Measurements from ENCODE around the gene TTC33. TPM values are rescaled to one million over a fixed set of nuclear protein-coding genes. Genes with fewer than 3 reads are reported as not detected.

Gene TTC33
- total RNA-seq, 1 donor from 2014 or later = 20.1 TPM

GRCh38 chr5:40685976-40686486 lies 69.7 kb downstream of the TTC33 start:
- Mint-ChIP-seq H3K4me1 (peaks cover 67% of the 10 kb centered on the region), H3K9me3 (no peaks in the 10 kb centered on the region), H3K27ac (peak overlapping the region; percentile 50), H3K27me3 (ENCODE audit: low read depth) (peaks cover 6% of the 10 kb centered on the region), H3K4me3 (peak overlapping the region; percentile 37), H3K36me3 (peaks cover 15% of the 10 kb centered on the region)
- no peak for DNase-seq (ENCODE audit: low spot score in 2 of 2, unreplicated experiment in 2 of 2)
- no peak for TF ChIP-seq CTCF (IDR thresholded peaks at IDR 0.05; ENCODE audit: unreplicated experiment)

GRCh38 chr5:40685193-40685592 lies 70.6 kb downstream of the TTC33 start:
- no peak for DNase-seq (ENCODE audit: low spot score in 2 of 2, unreplicated experiment in 2 of 2)
- H3K27ac Mint-ChIP-seq = no peak overlapping the region
- peaks cover 74% of the 10 kb centered on the region for H3K4me1 Mint-ChIP-seq
- H3K36me3 Mint-ChIP-seq = peaks cover 10% of the 10 kb centered on the region
- H3K4me3 Mint-ChIP-seq = peak overlapping the region; percentile 37
- no peaks in the 10 kb centered on the region for H3K9me3 Mint-ChIP-seq
- TF ChIP-seq CTCF (IDR thresholded peaks at IDR 0.05; ENCODE audit: unreplicated experiment) = no peak
- peaks cover 14% of the 10 kb centered on the region for H3K27me3 Mint-ChIP-seq (ENCODE audit: low read depth)

GRCh38 chr5:40683305-40683704 lies 72.5 kb downstream of the TTC33 start:
- Mint-ChIP-seq H3K9me3 (no peaks in the 10 kb centered on the region), H3K4me1 (peaks cover 73% of the 10 kb centered on the region), H3K27ac (peak overlapping the region; percentile 55), H3K4me3 (peak overlapping the region; percentile 75), H3K27me3 (ENCODE audit: low read depth) (peaks cover 15% of the 10 kb centered on the region), H3K36me3 (peaks cover 10% of the 10 kb centered on the region)
- DNase-seq (ENCODE audit: low spot score in 2 of 2, unreplicated experiment in 2 of 2) = no peak
- no peak for TF ChIP-seq CTCF (IDR thresholded peaks at IDR 0.05; ENCODE audit: unreplicated experiment)

GRCh38 chr5:40682154-40683017 lies 73.4 kb downstream of the TTC33 start:
- peaks cover 70% of the 10 kb centered on the region for H3K4me1 Mint-ChIP-seq
- no peaks in the 10 kb centered on the region for H3K9me3 Mint-ChIP-seq
- DNase-seq (ENCODE audit: low spot score in 2 of 2, unreplicated experiment in 2 of 2) = no peak
- peak overlapping the region; percentile 75 for H3K4me3 Mint-ChIP-seq
- peak overlapping the region; percentile 55 for H3K27ac Mint-ChIP-seq
- H3K27me3 Mint-ChIP-seq (ENCODE audit: low read depth) = peaks cover 17% of the 10 kb centered on the region
- TF ChIP-seq CTCF (IDR thresholded peaks at IDR 0.05; ENCODE audit: unreplicated experiment) = no peak
- H3K36me3 Mint-ChIP-seq = peaks cover 10% of the 10 kb centered on the region

- Mint-ChIP-seq H3K9me3 (no peaks in the 10 kb centered on the region), H3K36me3 (peaks cover 10% of the 10 kb centered on the region), H3K27me3 (ENCODE audit: low read depth) (peaks cover 23% of the 10 kb centered on the region), H3K4me3 (peak overlapping the region; percentile 75), H3K27ac (peak overlapping the region; percentile 30), H3K4me1 (peaks cover 74% of the 10 kb centered on the region)
- no peak for TF ChIP-seq CTCF (IDR thresholded peaks at IDR 0.05; ENCODE audit: unreplicated experiment)
- DNase-seq (ENCODE audit: low spot score in 2 of 2, unreplicated experiment in 2 of 2) = peak in 1 of 2 experiments; percentile 46
Measured at GRCh38 chr5:40681363-40682153, 74.2 kb downstream of the TTC33 start.
